CD4-positive, alpha-beta T cell treated with Interleukin-17A for 4 hours (primary cell): Measurements from ENCODE around the gene SZRD1.
"Not testable (repeated sequence)": the region's sequence is repeated elsewhere in the genome, so short reads cannot be mapped to it uniquely, and the experiment has no call there.

Source experiments
- DNase-seq: peaks from one replicate; pipeline ENCODE4 v3.0.0-alpha.2; 2020; ENCODE audit warnings: mixed read lengths

SZRD1 gene, protein sequence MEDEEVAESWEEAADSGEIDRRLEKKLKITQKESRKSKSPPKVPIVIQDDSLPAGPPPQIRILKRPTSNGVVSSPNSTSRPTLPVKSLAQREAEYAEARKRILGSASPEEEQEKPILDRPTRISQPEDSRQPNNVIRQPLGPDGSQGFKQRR

DNA sequence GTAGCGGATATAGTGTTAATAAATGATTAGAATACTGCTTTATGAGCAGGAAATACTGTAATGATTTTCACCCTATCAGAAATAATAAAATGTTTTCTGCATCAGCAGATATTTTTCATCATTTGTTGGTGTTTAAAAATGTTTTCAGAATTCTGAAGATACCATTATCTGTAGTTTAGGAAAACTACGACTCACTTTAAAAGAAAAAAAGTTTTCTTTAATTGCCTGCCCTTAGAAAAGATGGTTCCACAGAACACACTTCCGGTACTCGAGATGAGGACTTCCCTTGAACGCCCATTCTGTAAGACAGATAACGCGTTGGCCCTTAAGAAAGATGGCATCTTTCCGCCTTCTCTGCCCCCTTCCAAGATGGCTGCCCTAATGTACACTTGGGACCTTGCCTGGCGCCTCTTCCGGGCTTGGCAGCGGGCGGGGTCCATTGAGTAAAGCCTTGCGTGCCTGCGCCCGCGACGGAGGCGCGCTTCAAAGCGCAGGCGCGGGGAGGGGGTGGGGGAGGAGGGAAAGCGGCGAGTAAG lies at the start of gene SZRD1:
Gene SZRD1, plus strand, starts transcription at position 521 of the 536 bp plus-strand sequence. CDS start 16 bp downstream, outside the sequence.
- peak; percentile 95 for DNase-seq

DNA sequence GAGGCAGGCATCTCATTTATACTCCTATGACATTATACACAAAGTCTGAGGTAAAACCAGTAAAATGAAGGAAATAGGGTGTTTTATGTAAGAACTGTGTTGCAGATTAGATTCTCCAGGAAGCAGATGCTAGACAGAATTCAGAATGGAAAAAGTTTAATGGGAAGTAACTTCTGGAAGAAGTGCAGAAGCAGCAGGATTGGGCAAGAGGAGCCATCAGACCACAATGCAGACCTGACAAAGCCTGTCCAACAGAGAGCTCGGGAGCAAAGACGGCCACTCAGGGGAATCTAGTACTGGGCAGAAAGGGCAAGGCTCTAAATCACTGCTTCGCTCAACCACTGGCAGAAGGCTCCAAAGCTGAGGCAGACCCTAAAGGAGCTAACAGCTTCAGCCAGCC lies 48.5 kb upstream of the SZRD1 start:
- no peak for DNase-seq

DNA sequence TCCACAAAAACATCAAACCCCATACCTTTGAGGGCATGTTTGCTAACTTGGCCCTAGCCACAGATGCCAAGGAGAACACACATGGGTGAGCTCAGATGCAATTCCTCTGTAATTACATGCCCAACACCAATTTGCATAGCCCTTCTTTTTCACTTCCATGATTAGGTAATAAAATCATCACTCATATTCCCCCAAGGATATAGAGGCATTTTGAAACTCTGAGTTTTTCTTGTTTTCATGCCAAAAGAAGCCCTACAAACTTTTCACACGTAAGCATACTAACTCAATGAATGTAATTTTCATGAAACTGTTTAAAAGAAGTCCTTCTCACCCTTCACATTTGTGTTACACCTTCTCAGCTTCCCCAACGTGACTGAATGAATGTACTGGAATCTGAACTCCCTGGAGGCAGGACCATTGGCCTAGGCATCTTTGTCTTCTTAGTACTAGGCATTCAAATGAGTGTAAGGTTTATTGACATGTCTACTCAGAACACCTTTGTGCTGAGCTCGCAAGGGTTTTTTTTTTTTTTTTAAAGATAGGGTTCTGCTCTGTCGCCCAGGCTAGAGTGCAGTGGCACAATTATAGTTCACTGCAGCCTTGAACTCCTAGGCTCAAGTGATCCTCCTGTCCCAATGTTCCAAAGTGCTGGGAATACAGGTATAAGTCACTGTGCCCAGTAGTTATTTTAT lies 45.7 kb upstream of the SZRD1 start:
- no peak for DNase-seq

DNA sequence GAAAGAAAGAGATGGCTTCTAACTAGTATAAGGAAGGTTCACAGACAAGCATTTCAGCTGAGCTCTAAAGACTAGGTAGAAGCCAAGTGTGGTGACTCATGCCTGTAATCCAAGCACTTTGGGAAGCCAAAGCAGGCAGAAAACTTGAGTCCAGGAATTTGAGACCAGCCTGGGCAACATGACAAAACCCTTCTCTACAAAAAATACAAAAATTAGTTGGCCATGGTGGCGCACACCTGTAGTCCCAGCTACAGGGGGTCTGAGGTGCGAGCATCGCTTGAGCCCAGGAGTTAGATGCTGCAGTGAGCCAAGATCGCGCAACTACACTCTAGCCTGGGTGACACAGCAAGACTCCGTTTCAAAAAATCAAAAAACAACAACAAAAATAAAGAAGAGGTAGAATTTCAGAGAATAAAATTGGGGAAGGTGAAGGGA lies 42.6 kb upstream of the SZRD1 start:
- no peak for DNase-seq

DNA sequence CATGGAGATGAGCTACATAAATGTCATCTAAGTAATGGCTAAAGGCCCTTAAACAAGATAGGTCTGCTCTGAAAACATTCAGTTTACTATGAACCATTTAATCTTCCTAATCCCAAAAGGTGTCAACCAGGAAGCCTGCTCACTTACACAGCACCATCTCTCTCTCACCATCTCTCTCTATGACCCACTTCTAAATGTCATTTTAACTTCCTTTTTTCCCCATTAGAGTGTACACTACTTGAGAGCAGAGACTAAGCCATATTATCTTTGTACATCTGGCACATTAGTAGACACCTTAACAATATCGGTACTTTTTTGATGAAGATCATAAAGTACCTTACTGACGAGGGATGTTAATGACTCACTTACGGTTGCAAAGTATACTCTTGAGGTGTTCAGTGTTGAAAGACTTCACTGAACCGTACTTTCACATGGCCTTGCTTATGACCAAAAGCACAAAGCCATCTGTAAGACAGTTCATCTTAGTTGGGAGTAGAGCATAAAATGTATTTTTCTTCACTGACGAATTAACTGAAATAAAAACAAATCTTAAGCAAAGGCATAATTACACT lies 40.1 kb upstream of the SZRD1 start:
- DNase-seq, result no peak

DNA sequence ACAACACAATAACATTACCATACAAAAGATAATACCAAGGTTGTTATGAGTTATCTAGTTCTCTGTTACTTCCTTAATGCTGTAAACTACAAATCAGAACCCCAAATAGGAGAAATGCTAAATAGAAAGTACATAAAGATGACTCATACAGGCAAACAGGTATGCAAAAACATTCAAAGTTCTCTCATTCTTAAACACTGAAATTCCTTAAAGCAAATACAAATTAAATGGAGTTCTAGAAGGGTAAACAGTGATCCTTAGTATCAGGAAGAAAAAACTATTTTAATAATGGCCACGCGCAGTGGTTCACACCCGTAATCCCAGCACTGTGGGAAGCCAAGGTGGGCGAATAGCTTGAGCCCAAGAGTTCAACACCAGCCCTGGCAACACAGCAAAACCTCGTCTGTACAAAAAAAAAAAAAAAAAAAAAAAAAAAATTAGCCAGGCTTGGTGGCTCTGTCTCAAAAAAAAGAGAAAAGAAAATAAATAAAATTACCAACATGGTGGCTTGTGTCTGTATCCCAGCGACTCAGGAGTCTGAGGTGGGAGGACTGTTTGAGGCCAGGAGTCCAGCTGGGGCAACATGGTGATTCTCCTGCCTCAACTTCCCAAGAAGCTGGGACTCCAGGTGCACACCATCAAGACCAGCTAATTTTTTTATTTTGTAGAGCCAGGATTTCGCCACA lies 32.2 kb upstream of the SZRD1 start:
- DNase-seq, result no peak

DNA sequence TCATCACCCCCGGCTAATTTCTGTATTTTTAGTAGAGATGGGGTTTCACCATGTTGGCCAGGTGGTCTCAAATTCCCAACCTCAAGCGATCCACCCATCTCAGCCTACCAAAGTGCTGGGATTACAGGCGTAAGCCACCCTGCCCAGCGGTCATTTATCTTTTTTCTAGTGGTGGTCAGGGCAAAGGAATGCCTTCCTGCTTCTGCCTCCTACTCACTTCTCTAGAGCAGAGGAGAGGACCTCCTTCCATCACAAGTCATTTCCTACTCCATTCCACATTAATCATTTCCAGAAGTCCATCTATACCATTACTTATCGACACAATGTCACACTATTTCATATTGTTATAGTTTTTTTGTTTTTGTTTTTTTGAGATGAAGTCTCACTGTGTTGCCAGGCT lies 28.1 kb upstream of the SZRD1 start:
- DNase-seq, result no peak

DNA sequence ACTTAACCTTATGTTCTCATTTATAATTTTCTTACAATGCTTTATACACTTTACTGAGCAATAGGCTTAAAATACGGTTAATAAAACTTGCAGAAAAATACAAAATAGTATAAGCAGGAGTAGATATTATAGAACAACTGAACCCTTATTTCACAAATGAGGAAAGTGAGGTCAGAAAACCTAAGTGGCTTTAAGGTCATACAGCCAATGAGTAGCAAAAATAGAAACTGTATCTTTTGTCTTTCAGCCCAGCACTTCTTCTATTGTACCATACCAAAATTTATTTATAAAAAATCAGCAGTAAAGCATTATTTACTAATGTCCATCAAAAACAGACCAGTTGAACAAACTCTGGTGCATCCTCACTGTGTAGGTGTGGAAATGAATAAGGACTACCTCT lies 26.4 kb upstream of the SZRD1 start:
- no peak for DNase-seq

DNA sequence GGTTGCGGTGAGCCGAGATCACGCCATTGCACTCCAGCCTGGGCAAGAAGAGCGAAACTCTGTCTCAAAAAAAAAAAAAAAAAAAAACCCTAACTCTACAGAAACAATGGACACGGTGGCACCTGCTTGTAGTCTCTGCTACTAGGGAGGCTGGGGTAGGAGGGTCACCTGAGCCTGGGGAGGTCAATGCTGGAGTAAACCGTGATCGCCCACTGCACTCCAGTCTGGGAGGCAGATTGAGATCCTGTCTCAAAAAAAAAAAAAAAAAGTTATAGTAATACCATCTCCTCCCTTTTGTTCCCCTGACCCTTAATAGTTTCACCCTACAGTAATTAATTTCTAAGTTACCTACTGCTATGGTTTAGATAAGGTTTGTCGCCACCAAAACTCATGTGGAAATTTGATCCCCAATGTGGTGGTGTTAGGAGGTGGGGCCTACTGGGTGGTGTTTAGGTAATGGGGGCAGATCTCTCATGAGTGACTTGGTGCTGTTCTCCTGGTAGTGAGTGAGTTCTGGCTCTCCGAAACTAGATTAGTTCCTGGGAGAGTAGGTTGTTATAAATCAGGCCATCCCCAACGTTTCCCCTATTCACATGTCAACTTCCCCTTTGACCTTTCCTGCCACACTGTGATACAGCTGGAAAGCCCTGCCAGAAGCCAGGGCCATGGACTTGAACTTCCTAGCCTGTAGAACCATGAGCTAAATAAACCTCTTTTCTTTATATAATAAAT lies 24.5 kb upstream of the SZRD1 start:
- no peak for DNase-seq

DNA sequence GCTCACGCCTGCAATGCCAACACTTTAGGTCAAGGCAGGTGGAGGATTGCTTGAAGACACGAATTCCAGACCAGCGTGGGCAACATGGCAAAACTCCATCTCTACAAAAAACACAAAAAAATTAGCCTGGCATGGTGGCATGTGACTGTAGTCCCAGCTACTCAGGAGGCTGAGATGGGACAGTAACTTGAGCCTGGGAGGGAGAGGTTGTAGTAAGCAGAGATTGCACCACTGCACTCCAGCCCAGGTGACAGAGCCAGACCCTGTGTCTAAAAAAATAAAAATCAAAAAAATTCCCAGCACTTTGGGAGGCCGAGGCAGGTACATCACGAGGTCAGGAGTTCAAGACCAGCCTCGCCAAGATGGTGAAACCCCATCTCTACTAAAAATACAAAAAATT lies 23.8 kb upstream of the SZRD1 start:
- DNase-seq, result not testable (repeated sequence)

DNA sequence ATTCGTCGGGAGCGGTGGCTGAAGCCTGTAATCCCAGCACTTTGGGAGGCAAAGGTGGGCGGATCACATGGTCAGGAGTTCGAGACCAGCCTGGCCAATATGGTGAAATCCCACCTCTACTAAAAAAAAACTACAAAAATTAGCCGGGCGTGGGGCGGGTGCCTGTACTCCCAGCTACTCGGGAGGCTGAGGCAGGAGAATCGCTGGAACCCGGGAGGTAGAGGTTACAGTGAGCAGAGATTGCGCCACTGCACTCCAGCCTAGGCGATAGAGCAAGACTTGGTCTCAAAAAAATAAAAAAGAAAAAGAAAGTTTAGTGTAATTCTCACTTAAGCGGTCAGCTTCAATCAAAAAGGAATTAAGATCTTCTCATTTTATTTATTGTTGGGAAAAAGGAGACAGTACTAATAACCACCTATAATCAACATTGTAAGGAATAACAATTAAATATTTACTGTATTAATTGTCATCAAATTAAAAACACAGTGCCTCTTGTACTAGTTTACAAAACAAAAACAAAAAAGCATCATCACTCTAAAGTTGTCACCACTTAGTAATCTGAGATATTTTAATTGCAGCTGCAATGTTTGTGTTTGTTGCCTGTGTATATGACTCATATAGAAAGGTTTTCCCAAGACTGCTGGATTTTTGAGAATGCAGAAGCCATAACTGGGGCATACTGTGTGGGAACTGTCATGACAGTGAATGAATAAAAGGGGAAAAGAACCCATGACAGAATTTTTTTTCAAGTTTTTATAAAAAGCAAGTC lies 18.4 kb upstream of the SZRD1 start:
- DNase-seq, result no peak

DNA sequence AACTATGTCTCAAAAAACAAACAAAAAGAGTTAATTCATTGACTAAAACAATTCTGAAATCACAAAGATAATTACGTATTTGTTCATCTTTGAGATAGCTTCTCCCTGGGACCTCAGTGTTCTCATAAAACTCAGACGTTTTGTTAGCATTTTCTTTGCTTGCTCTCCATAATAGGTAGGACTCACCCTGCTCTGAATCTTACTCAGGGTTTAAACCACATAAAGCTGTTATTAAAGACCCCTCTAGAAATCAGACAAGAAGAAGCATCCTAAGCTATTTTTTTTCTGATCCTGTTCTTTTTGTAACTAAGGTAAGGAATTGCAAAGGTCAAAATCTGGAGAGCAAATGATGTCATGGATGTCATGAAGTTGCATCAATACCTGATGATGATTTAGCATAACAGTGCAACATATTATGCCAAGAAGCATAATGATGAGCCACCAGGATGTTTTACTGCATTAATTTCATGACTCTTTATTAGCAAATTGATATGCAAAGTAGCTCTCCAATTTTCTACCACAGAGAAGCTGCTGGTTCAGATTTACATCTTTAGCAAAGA lies 17.1 kb upstream of the SZRD1 start:
- DNase-seq, result no peak

DNA sequence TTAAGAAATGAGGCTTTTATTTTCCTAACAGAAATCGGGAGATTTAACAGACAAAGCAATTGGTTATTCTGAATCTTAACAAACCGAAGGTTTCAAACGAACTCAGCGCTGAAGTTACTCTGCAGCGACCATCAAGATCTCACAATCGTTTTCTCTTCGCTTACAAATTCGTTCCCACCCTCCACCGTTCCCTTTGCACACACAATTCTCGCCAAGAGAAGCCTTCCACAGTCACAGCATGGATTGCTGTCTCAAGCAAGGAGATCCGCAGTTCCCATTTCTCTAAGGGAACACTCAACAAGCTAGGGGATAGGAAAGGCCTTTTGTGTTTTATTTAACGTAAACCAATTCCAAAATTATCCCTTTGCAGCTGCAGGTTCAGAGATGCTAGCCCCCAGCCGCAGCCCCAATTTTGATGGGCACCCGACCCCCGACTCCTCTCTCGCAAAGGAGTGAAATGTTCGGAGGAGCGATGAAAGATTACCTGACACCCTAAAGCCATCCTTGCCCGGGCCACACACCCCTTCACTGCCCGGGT lies 15.5 kb upstream of the SZRD1 start:
- no peak for DNase-seq

DNA sequence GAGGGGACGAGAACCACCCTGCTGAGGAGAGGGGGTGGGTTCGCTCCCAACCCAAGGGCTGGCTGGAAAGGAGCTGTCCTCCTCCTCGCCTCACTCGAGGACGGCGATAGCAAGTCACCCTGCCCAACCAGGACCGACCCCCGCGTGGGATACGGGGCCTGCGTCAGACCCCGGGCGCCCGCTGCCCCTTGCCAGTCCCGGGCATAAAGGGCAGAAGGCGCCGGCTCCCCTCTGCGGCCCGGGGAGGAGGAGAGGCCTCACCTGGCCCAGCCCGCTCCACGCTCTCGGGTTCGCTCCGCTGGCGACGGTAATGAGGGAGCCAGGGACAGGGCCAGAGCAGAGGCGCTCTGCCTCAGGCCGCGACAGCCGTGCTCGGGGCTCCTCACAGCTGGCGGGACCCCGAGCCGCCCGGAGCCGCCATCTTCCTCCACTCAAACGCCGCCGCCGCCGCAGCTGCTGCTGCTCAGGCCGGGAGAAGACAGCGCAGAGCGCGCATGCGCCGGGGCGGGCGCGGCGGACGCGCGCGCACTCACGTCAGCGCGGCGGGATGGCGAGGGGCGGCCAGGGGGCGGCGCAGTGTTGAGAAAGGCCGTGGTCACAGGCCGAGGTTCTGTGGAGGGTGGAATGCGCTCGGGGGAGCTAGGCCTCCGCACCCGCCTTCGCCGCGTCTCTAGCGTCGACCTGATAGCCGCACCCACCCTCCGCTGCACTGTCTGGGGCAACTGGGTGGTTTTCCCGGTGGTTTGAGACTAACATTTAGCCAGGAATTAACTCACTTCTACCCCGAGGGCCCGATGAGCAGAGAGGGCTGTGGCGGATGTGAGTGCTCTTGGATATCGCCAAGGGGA lies 14.8 kb upstream of the SZRD1 start, which contains the start of gene FBXO42:
Gene FBXO42, minus strand, starts transcription at position 487 of the 848 bp plus-strand sequence. CDS start 37,062 bp downstream, outside the sequence.
- DNase-seq, result peak; percentile 93

DNA sequence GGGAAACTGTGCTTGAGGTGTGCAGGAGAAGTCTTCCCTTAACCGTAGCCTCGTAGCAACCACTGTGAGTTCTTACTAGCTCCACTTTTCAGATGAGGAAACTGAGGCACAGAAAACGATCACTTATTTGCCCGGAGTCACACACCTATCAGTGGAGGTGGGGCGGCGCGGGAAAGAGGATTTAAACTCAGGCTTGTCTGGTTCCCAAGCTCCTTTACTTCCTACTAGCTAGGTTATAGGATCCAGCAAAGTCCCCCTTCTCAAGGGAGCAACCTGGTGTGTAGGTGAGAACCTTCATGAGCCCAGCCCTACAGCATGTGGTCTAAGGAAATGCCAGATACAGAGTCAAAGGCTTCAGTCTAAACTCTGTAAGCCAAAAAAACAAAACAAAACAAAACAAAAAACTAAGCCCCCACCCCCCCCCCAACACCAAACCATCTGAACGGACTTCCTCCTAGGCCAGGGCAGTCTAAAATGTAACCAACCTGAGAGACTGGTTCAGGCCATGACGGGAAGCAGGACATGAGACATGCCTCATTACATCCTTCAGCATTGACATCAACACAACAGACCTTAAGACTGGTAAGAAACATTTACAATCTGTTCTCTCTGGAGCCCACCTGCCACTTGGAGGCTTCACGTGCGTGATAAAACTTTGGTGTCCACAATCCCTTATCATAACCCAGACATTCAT lies 14.1 kb upstream of the SZRD1 start:
- no peak for DNase-seq

DNA sequence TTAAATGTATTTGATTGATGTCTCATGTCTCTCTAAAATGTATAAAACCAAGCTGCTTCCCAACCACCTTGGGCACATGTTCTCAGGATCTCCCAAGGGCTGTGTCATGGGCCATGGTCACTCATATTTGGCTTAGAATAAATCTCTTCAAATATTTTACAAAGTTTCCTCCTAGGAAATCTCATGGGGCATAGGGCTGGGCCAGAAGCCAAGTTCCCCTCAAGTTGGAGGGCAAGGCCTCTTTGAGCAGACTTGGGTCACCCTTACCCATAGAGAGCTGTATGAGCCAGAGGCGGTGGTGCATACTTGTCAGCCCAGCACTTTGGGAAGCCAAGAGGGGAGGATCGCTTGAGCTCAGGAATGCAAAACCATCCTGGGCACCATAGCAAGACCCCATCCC lies 12.4 kb upstream of the SZRD1 start:
- no peak for DNase-seq

DNA sequence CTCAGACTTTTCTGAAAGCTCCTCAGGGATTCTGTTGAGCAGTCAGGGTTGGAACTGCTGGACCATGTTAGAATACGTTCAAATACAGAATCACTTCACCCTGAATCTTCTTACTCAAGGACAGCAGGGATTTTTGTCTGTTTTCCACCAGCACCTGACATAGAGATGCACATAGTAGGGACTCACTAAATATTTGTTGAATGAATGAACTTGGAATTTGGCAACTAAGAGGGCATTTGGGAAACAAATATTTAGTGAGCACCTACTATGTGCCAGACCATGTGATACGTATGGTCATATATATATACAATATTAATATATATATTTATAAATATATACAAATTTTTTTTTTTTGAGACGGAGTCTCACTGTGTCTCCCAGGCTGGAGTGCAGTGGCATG lies 10.2 kb upstream of the SZRD1 start:
- no peak for DNase-seq

DNA sequence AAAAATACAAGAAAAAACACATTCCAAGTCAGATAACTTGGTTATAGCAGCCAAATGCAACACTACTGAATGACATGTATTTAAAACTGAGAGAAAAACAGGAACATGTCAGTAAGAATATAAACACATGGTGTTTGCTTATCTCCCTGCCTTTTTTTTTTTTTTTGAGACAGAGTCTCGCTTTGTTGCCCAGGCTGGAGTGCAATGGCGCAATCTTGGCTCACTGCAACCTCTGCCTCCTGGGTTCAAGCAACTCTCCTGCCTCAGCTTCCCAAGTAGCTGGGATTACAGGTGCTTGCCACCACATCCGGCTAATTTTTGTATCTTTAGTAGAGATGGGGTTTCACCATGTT lies 1.9 kb upstream of the SZRD1 start:
- DNase-seq, result not testable (repeated sequence)

DNA sequence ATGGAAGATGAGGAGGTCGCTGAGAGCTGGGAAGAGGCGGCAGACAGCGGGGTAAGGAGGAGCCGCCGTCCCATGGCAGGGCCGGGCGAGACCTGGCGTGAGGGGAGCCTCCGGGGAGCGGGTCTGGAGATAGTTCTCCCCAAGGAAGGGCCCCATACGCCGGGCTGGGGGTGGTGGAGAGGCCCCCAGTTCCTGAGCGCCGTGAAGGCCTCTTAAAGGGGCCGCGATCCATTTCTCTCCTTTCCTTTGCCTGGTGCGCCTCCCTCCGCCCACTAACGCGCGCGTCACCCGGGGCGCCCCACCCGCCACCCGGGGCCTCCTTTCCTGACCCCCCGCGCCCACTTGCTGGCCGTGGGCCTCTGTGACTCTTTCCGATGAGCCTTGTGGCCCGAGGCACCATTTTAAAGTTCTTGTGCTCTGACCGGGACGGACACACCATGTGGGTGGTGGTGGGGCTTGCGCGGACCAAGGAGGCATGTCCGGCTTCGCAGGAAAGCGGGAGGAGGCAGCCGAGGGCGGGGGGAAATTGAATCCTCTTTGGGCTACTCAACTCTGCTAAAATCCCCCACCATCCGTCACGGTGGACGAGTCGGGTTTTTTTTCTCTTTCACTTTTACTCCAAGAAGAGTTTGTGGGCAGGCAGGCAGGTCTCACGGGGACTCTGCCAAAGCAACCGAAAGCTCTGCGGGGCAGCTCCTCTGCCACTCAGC lies 371 bp downstream of the SZRD1 start:
- DNase-seq, result peak; percentile 85
